HG03575 (cell line): ENCODE measurements around the gene SCMH1.

Experiments used
- ATAC-seq: cut with Tn5 transposase; IDR thresholded peaks from one replicate; pipeline ENCODE4 v1.9.1; 2021; ENCODE audit not compliant: unreplicated experiment, insufficient number of reproducible peaks, low FRiP score; ENCODE audit errors: extremely low read depth

Gene SCMH1

GRCh38 chr1:41110286-41110685 lies 131.8 kb downstream of the SCMH1 start:
- ATAC-seq = no peak

- ATAC-seq = no peak
Measured at GRCh38 chr1:41109310-41110197, 132.6 kb downstream of the SCMH1 start.

GRCh38 chr1:41108696-41109275 lies 133.3 kb downstream of the SCMH1 start:
- no peak for ATAC-seq

- no peak for ATAC-seq
Measured at GRCh38 chr1:41103766-41104165, 138.3 kb downstream of the SCMH1 start.

- no peak for ATAC-seq
Measured at GRCh38 chr1:41102653-41103052, 139.5 kb downstream of the SCMH1 start.

GRCh38 chr1:41101950-41102607 lies 140.0 kb downstream of the SCMH1 start:
- ATAC-seq = no peak

- no peak for ATAC-seq
Measured at GRCh38 chr1:41101076-41101475, 141.0 kb downstream of the SCMH1 start.

GRCh38 chr1:41100170-41100569 lies 141.9 kb downstream of the SCMH1 start:
- ATAC-seq = no peak

GRCh38 chr1:41098730-41099460 lies 143.2 kb downstream of the SCMH1 start:
- ATAC-seq = no peak

- ATAC-seq = no peak
Measured at GRCh38 chr1:41097105-41097504, 145.0 kb downstream of the SCMH1 start.

- ATAC-seq = no peak
Measured at GRCh38 chr1:41093826-41094225, 148.3 kb downstream of the SCMH1 start.

- ATAC-seq = no peak
Measured at GRCh38 chr1:41086921-41087320, 155.2 kb downstream of the SCMH1 start.

GRCh38 chr1:41078616-41079015 lies 163.5 kb downstream of the SCMH1 start:
- no peak for ATAC-seq

- no peak for ATAC-seq
Measured at GRCh38 chr1:41078193-41078592, 163.9 kb downstream of the SCMH1 start.

GRCh38 chr1:41073971-41074370 lies 168.1 kb downstream of the SCMH1 start:
- no peak for ATAC-seq

- no peak for ATAC-seq
Measured at GRCh38 chr1:41072051-41072450, 170.1 kb downstream of the SCMH1 start.

- ATAC-seq = no peak
Measured at GRCh38 chr1:41056907-41057306, 185.2 kb downstream of the SCMH1 start.

GRCh38 chr1:41053316-41053715 lies 188.8 kb downstream of the SCMH1 start:
- no peak for ATAC-seq

GRCh38 chr1:41051022-41051421 lies 191.1 kb downstream of the SCMH1 start:
- ATAC-seq = no peak
